ENCODE measurements around the gene ATP8B2. TPM values are rescaled to one million over a fixed set of nuclear protein-coding genes. Genes with fewer than 3 reads are reported as not detected.

Gene ATP8B2
- total RNA-seq, 1 donor from 2014 or later, result 39.5 TPM

DNA sequence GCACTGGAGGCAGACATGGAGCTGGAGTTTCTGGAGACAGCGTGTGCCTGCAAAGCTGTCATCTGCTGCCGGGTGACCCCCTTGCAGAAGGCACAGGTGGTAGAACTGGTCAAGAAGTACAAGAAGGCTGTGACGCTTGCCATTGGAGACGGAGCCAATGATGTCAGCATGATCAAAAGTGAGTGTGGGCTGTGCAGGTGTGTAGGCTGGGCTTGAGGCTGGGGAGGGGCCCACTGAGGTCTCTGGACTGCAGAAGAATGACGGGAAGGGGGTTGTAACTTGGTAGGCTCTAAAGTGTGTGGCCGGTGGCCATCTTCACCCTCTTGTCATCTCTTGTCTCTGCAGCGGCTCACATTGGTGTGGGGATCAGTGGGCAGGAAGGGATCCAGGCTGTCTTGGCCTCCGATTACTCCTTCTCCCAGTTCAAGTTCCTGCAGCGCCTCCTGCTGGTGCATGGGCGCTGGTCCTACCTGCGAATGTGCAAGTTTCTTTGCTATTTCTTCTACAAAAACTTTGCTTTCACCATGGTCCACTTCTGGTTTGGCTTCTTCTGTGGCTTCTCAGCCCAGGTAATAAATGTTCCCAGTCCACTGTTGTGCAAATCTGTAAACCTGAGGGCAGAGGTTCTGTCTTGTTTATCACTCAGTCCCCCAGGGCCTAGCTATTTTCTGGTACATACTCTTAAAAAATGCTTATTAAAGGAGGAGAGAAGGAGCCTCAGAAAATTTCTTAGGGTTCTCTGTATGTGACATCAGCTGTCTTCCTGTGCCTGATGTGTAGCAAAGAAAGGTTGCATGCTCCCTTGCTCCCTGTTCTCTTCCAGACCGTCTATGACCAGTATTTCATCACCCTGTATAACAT is 19.9 kb downstream of the ATP8B2 start:
- DNase-seq (ENCODE audit: extremely low spot score, unreplicated experiment), result no peak
- Mint-ChIP-seq H3K9me3 (no peaks in the 10 kb centered on the region), H3K4me3 (no peak overlapping the region), H3K4me1 (ENCODE audit: unreplicated experiment) (no peaks in the 10 kb centered on the region), H3K27ac (no peak overlapping the region), H3K27me3 (no peaks in the 10 kb centered on the region), H3K36me3 (peaks cover 12% of the 10 kb centered on the region)
- peak; percentile 78 for TF ChIP-seq CTCF (conservative IDR thresholded peaks at IDR 0.05)

DNA sequence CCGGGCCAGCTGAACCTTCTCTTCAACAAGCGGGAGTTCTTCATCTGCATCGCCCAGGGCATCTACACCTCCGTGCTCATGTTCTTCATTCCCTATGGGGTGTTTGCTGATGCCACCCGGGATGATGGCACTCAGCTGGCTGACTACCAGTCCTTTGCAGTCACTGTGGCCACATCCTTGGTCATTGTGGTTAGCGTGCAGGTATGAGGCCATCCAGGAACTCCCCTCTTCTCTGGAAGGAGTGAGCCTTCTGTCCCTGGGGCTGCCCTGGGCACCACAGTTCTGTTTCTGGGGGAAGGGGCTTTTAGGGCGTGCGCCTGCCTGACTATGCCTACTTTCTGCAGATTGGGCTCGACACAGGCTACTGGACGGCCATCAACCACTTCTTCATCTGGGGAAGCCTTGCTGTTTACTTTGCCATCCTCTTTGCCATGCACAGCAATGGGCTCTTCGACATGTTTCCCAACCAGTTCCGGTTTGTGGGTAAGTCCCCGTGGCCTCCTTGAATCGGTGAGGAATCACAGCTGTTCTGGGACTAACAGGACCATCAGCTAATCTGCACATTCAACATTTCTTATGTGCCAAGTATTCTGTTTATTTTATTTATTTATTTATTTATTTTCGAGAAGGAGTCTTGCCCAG is 21.1 kb downstream of the ATP8B2 start:
- TF ChIP-seq CTCF (conservative IDR thresholded peaks at IDR 0.05), result no peak
- Mint-ChIP-seq H3K36me3 (peaks cover 12% of the 10 kb centered on the region), H3K9me3 (no peaks in the 10 kb centered on the region), H3K4me1 (ENCODE audit: unreplicated experiment) (peaks cover 4% of the 10 kb centered on the region), H3K4me3 (no peak overlapping the region), H3K27me3 (no peaks in the 10 kb centered on the region), H3K27ac (no peak overlapping the region)
- DNase-seq (ENCODE audit: extremely low spot score, unreplicated experiment), result no peak

DNA sequence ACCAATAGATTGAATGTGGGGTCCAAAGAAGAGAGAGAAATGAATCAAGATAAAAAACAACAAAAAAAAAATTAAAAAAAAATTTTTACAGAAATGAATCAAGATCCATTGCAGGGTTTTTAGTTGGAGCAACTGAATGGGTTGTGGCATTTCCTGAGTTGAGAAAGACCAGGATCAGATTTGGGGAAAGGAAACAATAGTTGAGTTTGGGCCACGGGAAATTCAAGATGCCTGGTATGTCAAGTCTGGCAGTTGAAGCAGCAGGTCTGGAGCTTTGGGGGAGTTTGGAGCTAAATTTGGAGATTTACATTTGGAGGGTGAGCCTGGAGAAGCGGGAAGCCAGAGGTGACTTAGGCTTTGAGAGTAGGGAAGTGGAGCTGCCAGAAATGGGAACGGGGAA is 22.6 kb downstream of the ATP8B2 start:
- H3K27ac Mint-ChIP-seq, result peak overlapping the region; percentile 34

GRCh38 chr1:154348429-154349076 is 23.2 kb downstream of the ATP8B2 start:
- TF ChIP-seq CTCF (conservative IDR thresholded peaks at IDR 0.05), result no peak
- Mint-ChIP-seq H3K27me3 (peaks cover 8% of the 10 kb centered on the region), H3K4me1 (ENCODE audit: unreplicated experiment) (peaks cover 20% of the 10 kb centered on the region), H3K36me3 (peaks cover 6% of the 10 kb centered on the region), H3K27ac (peak overlapping the region; percentile 34), H3K4me3 (no peak overlapping the region), H3K9me3 (no peaks in the 10 kb centered on the region)
- no peak for DNase-seq (ENCODE audit: extremely low spot score, unreplicated experiment)

More for the DNA sequence above, 22.6 kb downstream of the ATP8B2 start:
- Mint-ChIP-seq H3K27me3 (peaks cover 5% of the 10 kb centered on the region), H3K9me3 (no peaks in the 10 kb centered on the region), H3K4me3 (no peak overlapping the region), H3K4me1 (ENCODE audit: unreplicated experiment) (peaks cover 14% of the 10 kb centered on the region), H3K36me3 (peaks cover 12% of the 10 kb centered on the region)
- no peak for DNase-seq (ENCODE audit: extremely low spot score, unreplicated experiment)
- no peak for TF ChIP-seq CTCF (conservative IDR thresholded peaks at IDR 0.05)

GRCh38 chr1:154349121-154349520 is 23.8 kb downstream of the ATP8B2 start:
- no peak for TF ChIP-seq CTCF (conservative IDR thresholded peaks at IDR 0.05)
- peaks cover 26% of the 10 kb centered on the region for H3K4me1 Mint-ChIP-seq (ENCODE audit: unreplicated experiment)
- no peaks in the 10 kb centered on the region for H3K9me3 Mint-ChIP-seq
- H3K27me3 Mint-ChIP-seq, result peaks cover 10% of the 10 kb centered on the region
- no peak for DNase-seq (ENCODE audit: extremely low spot score, unreplicated experiment)
- H3K4me3 Mint-ChIP-seq, result no peak overlapping the region
- no peak overlapping the region for H3K27ac Mint-ChIP-seq
- peaks cover 6% of the 10 kb centered on the region for H3K36me3 Mint-ChIP-seq
